HuH-7 (cell line): ENCODE measurements around the gene TMC2.
"Not testable (repeated sequence)": the region's sequence is repeated elsewhere in the genome, so short reads cannot be mapped to it uniquely, and the experiment has no call there.

Experiments
- DNase-seq: peaks from one replicate; pipeline ENCODE4 v3.0.0; 2011; ENCODE audit warnings: low spot score

The TMC2 gene

GRCh38 chr20:2524709-2525506 is 11.5 kb upstream of the TMC2 start:
- peak; percentile 73 for DNase-seq

GRCh38 chr20:2526218-2526583 is 10.2 kb upstream of the TMC2 start:
- not testable (repeated sequence) for DNase-seq

DNA sequence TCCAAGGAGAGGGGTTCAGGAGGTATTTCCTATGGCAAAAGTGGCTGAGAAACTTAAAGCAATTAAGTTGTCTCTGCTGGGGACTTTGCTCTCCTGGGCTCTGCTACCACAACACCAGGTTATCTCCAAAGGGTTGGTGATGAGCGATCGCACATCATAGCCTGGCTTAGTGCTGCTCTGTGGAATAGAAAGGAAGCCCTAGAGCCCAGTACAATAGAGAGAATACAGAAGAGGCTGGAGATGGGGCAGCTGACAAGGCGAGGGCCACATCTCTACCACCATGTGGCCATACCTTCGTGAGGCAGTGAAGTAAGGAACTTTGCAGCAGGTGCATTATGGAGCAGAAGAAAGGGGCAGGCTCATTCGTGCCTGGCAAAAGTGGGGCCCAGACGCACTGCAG is 8.6 kb upstream of the TMC2 start:
- no peak for DNase-seq

DNA sequence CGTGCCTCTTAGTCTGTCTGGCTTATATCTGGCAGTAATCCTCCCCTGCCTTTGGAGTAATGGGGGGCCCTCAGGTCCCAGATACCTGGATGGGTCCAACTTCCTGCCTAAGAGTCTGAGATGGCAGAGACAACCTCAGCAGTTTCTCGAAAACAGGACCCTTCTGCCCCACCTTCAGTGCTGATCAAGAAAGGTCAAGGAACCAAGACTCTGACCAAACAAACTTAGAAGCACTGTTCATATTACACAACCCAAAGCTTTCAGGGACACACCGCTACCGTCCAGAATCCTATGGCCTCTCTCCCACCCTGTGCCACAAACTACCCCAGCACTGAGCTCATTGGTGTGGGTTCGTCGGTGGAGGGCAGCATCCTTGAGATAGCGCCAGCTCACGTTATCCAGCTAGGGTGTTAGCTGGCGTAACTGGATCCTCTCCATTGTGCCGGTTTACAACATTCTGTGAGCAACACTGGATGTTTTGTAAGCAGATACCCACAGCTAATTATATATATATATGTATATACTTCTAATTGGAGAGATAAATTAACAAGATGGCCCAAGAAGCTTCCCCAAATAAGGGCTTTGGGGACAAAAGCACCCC is 7.6 kb upstream of the TMC2 start:
- DNase-seq: no peak

GRCh38 chr20:2533118-2533517 is 3.3 kb upstream of the TMC2 start:
- no peak for DNase-seq

GRCh38 chr20:2535711-2536559 is 438 bp upstream of the TMC2 start:
- no peak for DNase-seq

DNA sequence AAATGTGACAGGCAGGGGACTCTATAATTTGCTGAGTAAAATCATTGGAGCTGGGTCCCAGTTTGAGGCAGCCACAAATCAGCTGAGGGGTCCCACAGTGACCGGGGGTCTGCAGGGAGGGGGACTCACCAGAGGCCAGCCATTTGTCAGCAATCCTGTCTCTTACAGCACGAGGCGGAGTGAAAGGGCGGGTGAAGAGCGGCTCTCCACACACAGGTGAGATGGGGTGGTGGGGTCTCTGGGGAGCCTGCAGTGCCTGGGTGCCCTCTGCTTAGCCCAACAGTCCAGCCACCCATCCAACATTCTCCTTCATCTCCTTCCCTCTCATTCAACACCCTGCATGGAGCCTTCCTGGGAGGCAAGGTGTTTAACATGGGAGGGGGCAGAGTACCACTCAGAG is 728 bp downstream of the TMC2 start:
- no peak for DNase-seq

- no peak for DNase-seq
Observed at GRCh38 chr20:2538356-2538755, 2.0 kb downstream of the TMC2 start.

DNA sequence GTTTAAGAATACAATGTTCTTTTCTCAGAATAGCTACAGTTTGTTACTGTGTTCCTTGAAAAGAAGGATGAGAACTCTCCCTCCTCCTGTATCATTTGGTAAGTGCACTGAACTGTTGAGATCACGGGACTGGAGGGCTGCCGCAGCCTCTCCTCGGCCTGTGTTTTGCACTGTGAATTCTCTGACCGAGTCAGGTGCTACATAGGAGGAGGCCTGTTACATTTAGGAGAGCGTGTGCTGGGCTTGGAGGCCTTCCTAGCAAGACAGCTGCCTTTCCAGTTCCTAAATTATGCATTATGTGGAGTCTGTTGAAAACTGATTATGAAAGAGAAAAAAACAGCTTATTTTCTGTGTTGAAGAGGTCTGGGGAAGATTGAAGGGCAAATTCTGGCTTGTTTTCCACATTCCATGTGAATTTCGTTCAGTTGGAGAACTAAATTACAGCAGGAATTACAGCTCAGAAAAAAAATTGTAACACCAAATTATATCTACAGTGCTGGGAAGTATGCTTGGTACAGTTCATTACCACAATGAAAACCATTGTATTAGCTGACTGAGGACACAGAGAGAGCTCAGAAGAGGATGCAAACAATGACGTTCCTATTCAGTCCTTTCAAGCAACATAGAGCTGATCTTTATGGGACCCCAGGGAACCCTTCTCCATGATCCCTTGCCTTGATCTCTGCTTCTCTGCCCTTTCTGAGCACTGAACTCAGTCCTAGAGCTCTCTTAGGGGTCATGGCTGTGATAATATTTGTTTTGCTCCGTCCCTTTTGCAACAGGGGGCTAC is 2.8 kb downstream of the TMC2 start:
- DNase-seq: peak; percentile 40

DNA sequence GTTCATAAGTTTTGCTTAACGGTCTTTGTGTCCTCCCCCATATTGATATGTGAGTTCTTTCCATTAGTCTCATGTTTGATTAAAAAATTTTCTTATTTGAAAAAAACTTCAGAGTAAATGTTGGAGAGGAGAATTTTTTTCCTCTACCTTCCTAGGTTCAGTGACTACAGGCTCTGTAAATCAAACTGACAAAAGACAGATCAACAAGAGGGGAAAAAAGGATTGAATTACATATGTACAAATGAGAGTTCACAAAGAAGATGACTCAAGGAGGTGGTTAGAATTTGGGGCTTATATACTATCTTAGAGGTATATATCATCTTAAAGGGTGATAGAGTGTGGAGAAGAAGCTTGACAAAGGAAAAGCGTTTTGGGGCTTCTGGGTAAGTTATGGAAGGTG is 5.6 kb downstream of the TMC2 start:
- no peak for DNase-seq

DNA sequence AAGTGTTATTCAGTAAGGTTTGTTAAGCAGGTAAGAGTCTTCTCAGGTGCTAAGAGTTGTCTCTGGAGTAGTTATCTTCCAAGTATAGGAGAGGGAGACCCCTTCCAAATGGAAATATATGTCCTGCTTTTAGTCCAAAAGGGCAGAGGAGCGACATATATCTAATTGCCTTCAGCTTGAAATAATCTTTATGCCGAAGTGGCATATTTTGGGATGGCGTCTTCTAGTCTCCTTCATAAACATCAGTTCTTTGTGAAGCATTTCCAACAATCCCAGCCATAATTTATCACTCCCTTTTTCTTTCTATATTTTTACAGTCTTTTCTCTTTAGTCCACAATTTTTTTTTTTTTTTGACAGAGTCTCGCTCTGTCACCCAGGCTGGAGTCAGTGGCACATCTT is 6.0 kb downstream of the TMC2 start:
- no peak for DNase-seq

GRCh38 chr20:2544211-2544610 is 7.8 kb downstream of the TMC2 start:
- DNase-seq: no peak

GRCh38 chr20:2545594-2545993 is 9.2 kb downstream of the TMC2 start:
- no peak for DNase-seq

DNA sequence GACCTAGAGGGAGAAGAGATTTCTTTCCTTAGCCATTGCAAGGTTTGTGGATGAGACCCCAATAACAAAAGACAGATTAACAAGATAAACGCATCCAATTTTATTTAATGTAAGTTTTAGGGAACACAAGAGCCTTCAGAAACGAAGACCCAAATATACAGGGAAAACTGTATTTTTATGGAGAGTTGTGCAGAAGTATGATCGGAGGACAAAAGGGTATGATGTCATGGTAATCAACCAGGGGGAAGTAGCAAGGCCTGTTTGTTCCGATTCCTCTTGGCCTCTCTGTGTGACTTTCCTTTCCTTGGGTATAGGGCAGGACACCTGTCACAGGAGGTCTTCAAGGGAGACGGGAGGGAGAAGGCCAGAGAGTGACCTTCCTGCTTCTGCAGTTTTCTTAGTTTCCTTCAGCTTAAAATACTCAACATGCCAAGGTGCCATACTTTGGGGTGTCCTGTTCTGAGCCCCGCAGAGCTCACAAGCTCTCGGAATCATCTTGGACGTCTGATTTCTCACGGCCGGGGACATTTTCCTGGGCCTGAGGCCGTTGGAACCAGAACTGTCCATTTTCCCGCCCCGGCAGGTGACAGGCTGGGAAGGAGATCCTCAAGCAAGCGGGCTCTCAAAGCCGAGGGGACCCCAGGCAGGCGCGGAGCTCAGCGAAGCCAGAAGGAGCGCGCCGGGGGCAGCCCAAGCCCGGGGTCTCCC is 21.7 kb downstream of the TMC2 start:
- DNase-seq: no peak

GRCh38 chr20:2558581-2559278 is 22.4 kb downstream of the TMC2 start:
- no peak for DNase-seq

DNA sequence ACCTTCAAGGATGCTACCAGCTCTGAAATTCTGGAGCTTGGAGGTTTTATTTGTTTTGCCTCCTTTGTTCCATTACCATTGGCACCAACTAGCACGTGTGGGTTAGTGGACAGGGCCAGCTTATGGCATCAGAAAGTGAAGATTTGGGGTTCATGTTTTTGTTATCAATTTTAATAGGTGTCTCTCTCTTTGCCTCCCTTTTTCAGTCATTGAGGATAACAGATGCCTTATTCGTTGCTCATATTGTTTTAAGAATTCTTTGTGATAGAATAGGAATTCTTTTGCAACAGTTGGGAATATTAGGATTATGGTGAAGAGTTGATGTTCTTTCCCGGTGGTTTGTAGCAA is 22.9 kb downstream of the TMC2 start:
- DNase-seq: no peak

DNA sequence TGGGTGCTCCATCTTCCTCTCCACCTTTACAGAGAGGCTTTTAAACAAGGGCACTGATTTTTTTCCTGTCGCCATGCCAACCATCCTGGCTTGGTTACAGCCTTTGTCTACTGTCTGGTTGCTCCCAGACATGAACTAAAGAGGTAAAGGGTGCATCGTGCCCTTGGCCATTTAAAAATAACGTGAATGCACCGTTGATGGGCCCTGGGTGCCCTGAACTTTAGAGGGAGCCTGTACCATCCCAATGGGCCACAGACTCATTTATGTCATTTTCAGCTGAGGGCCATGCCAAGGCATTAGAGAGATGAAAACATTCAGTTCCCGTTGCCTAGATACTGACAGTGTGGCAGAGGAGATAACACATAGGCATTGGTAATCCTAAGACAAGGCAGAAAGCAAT is 23.3 kb downstream of the TMC2 start:
- no peak for DNase-seq

GRCh38 chr20:2563116-2563515 is 26.7 kb downstream of the TMC2 start:
- DNase-seq: no peak

- no peak for DNase-seq
Observed at GRCh38 chr20:2564406-2564805, 28.0 kb downstream of the TMC2 start.

DNA sequence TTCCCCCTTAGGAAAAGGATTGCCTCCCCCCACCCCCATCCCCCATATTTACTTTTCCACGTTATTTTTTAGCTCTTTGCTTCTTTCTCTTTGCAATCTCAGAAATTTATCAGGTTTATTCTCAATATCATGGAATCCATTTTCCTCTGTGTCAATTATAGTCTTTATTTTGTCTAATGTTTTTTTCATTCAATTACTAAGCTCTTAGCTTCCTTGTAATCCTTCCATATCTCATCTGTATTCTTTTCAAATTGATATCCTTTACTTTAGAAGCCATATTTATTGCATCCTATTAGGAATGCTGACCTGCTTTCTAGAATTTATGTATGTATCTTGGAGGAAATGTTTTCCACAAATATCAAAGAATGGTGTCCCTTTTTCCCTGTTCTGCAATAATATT is 39.3 kb downstream of the TMC2 start:
- DNase-seq: no peak

- DNase-seq: no peak
Observed at GRCh38 chr20:2576317-2576727, 39.9 kb downstream of the TMC2 start.
